Ovary (tissue), 3 donors: ENCODE measurements around the gene TP53I3.
"Not testable (repeated sequence)": the region's sequence is repeated elsewhere in the genome, so short reads cannot be mapped to it uniquely, and the experiment has no call there.

Experiments used
- EP300 ChIP-seq: sonication (generic); formaldehyde crosslinking; IDR thresholded peaks from one replicate; pipeline ENCODE4 v1.6.1; 2017; ENCODE audit warnings: antibody characterized with exemption
- POLR2A ChIP-seq: fragments of 450-650 bp; IDR thresholded peaks from one replicate; pipeline ENCODE4 v1.6.1; 2017; ENCODE audit warnings: antibody characterized with exemption, mild to moderate bottlenecking, moderate library complexity
- TF ChIP-seq, protein P1 (sequence below), 3 donors: fragments of 450-650 bp in 2 of 3; fragments of 200-600 bp in 1 of 3; IDR thresholded peaks; one replicate each; pipeline versions ENCODE4 v1.5.1 to v1.8.0; 2016 to 2022; ENCODE audit warnings: antibody characterized with exemption in 3 of 3, mild to moderate bottlenecking in 1 of 3
- donor health status: DM: no; HTN: no; CAD: no.

DNA sequence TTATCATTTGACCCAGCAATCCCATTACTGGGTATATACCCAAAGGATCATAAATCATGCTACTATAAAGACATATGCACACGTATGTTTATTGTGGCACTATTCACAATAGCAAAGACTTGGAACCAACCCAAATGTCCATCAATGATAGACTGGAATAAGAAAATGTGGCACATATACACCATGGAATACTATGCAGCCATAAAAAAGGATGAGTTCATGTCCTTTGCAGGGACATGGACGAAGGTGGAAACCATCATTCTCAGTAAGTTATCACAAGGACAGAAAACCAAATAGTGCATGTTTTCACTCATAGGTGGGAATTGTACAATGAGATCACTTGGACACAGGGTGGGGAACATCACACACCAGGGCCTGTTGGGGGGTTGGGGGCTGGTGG lies 16.1 kb upstream of the TP53I3 start:
- TF ChIP-seq, protein P1, sequence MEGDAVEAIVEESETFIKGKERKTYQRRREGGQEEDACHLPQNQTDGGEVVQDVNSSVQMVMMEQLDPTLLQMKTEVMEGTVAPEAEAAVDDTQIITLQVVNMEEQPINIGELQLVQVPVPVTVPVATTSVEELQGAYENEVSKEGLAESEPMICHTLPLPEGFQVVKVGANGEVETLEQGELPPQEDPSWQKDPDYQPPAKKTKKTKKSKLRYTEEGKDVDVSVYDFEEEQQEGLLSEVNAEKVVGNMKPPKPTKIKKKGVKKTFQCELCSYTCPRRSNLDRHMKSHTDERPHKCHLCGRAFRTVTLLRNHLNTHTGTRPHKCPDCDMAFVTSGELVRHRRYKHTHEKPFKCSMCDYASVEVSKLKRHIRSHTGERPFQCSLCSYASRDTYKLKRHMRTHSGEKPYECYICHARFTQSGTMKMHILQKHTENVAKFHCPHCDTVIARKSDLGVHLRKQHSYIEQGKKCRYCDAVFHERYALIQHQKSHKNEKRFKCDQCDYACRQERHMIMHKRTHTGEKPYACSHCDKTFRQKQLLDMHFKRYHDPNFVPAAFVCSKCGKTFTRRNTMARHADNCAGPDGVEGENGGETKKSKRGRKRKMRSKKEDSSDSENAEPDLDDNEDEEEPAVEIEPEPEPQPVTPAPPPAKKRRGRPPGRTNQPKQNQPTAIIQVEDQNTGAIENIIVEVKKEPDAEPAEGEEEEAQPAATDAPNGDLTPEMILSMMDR (IDR thresholded peaks at IDR 0.05) = not testable (repeated sequence)
- TF ChIP-seq POLR2A, EP300: not testable (repeated sequence)
